Measurements from ENCODE around the gene ZNF783.
"Not testable (repeated sequence)": the region's sequence is repeated elsewhere in the genome, so short reads cannot be mapped to it uniquely, and the experiment has no call there.

Gene ZNF783

GRCh38 chr7:149306854-149307253, 44.9 kb downstream of the ZNF783 start:
- DNase-seq = no peak

- no peak for DNase-seq
Measured at GRCh38 chr7:149307775-149308501, 45.9 kb downstream of the ZNF783 start.

DNA sequence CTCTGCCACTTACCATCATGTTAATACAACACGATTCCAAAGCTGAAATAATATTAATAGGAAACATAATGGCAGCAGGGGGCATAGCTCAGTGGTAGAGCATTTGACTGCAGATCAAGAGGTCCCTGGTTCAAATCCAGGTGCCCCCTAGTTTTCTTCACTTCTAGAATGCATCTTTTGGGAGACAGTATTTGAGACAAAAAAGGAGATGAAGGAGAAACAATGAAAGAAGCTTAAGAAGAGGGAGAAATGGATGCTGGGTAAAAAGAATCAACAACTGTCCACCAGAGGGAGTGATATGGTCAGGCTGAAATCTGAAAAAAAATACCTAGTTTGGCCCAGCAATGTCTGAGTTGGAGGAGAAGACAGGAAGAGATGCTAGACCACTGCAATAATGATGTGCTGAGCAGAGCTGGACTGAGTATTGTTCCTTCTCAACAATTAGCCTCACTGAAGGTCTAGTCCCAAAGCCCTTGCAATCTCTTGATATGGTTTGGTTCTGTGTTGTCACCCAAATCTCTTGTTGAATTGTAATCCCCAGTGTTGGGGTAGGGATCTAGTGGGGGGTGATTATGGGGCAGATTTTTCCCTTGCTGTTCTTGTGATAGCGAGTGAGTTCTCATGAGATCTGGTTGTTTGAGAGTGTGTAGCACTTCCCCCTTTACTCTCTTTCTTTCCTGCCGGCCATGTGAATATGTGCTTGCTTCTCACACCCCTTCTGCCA, 48.3 kb downstream of the ZNF783 start:
- DNase-seq = peak; percentile 41

DNA sequence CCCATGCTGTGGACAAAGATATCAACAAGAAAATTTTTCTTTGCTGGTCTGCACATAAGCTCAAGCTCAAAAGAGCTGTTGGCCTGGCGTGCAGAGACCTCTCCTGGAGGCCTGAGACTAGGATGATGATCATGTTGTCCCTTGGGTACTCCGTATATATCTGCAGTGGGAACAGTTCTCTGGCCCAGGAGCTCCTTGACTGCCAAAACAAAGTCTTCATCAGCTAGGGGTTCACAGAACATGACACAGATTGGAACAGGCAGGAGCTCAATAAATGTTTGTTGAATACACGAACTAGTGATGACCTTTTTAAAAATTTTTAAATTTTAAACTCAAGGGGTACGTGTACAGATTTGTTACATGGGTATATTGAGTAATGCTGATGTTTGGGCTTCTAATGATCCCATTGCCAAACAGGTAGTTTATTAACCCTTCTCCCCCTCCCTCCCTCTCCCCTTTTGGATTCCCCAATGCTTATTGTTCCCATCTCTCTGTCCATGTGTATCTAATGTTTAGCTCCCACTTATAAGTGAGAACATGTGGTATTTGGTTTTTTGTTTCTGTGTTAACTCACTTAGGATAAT, 49.1 kb downstream of the ZNF783 start:
- DNase-seq = no peak

DNA sequence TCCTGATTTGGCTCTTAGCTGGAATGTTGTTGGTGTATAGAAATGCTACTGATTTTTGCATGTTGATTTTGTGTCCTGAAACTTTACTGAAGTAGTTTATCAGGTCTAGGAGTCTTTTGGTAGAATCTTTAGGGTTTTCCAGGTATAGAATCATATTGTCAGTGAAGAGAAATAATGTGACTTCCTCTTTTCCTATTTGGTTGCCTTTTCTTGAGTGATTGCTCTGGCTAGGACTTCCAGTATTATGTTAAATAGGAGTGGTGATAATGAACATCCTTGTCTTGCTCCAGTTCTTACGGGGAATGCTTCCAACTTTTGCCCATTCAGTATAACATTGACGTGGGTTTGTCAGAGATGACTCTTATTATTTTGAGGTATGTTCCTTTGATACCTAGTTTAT, 52.0 kb downstream of the ZNF783 start:
- DNase-seq = no peak

DNA sequence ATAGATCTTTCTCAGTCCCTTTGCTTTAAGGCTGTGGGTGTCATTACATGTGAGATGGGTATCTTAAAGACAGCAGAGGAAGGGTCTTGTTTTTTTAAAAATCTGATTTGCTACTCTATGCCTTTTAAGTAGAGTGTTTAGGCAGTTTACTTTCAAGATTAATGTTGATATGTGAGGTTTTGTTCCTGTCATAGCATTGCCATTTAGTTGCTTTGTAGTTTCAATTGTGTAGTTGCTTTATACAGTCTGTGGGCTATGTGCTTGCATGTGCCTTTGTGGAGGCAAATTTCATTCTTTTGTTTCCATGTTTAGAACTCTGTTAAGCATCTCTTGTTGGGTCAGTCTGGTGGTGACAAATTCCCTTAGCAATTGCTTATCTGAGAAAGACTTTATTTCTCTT, 54.6 kb downstream of the ZNF783 start:
- no peak for DNase-seq

DNA sequence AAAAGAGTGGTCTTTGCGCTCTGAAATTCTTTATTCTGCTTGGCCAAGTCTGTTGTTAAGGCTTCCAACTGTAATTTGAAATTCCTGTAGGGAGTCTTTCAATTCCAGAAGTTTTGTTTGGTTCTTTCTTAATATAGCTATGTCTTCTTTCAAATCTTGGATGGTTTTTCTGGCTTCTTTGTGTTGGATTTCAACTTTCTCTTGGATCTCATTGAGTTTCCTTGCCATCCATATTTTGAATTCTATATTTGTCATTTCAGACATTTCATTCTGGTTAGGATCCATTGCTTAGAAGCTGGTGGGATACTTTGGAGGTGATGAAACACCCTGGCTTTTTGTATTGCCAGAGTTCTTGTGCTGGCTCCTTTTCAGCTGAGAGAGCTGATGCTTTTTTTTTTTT, 55.5 kb downstream of the ZNF783 start:
- no peak for DNase-seq

- no peak for DNase-seq
Measured at GRCh38 chr7:149317986-149318672, 56.1 kb downstream of the ZNF783 start.

GRCh38 chr7:149319376-149319775, 57.4 kb downstream of the ZNF783 start:
- no peak for DNase-seq

DNA sequence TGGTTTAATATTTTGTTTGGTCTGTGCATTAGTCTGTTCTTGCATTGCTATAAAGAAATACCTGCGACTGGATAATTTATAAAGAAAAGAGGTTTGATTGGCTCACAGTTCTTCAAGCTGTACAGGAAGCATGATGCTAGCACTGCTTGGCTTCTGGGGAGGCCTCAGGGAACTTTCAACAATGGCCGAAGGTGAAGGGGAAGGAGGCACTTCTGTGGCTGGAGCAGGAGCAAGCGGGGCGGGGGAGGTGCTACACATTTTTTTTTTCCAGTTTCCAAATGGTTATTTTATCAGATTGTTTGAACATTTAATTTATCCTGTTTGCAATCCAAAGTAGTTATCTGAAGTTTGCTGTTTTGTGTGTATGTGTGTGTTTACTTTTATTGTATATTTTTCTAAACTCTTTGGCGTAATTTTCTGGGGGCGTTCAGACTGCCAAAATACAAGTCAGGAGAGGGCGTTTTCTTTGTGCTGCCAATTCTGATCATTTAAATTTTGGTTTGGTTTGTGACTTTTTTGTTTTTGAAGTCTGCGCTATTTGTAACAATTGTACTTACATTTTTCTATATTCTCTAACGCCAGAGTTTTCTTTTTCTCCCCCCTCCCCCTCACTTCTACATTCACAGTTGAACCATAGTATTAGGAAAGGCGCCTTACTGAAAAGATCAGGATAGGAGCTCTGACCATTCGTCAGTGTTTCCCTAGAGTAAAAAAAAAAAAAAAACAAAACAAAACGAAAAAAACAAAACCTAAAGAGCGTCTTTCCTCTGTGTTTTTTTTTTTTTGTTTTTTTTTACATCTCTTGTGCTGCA, 58.5 kb downstream of the ZNF783 start:
- no peak for DNase-seq

GRCh38 chr7:149321125-149321905, 59.3 kb downstream of the ZNF783 start:
- DNase-seq = not testable (repeated sequence)

- no peak for DNase-seq
Measured at GRCh38 chr7:149321978-149322541, 60.1 kb downstream of the ZNF783 start.

- DNase-seq = no peak
Measured at GRCh38 chr7:149322737-149323136, 60.7 kb downstream of the ZNF783 start.

DNA sequence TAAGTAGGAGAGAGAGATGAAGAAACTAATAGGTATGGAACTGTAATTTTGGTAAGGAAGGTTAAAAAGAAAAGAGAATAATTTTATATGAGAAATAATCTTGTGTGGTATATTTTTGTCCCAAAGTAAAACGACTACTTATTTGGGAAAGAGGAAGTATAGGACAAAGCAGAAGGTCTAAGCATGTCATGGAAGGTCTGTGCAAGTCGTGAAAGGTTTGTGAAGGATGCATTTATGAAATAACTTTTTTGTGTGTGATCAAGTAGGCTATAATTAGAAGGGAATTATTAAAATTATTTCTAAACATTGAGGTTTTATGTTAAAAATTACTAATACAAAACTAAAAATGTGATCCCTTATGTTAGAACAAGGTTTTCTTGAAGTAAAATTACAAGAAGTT, 63.3 kb downstream of the ZNF783 start:
- no peak for DNase-seq

DNA sequence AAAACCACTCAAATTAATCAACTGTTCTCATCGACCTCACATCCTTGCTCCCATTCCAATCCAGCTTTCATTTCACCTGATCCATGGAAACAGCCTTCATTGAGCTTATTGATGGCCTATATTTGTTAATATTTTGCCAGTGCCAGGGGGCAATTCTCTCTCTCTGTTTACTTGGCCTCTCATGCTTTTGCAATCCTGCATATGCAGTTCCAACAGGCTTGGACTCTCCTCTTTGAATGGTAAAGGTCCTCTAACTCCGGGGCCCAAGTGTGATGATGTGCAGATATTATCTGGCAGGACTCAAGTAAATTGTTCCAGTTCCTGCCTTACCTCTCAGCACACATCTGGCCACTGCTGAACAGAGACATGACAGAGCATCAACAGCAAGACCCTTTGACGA, 67.3 kb downstream of the ZNF783 start:
- DNase-seq = no peak

- no peak for DNase-seq
Measured at GRCh38 chr7:149329766-149330334, 67.9 kb downstream of the ZNF783 start.

DNA sequence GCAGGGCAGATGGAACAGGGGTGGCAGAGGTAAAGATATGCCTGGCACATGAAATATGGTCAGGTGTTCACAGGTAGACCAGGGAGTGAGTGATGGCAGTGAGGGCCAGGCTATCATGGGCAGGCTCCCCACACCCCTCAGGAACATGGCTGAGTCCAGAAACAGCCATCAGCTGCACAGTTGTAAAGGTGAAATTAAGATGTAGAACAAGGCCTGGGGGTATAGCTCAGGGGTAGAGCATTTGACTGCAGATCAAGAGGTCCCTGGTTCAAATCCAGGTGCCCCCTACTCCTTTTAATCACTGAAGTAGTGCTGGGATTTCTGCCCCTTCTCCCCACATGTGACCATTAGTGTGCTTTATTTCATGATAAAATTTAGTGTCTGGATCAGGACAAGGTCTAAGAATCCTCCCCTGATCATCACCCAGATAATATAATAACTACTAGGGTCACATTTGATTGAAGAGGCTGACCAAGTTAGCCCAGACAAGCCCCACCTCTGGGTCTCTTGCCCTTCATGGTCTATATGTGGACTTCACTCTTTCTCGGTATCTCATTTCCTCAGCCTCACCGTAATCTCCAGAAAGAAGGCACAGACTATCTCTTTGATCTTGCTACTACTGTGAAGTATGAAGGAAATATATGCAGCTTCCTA, 69.0 kb downstream of the ZNF783 start:
- DNase-seq = no peak

GRCh38 chr7:149332602-149333320, 70.8 kb downstream of the ZNF783 start:
- DNase-seq = not testable (repeated sequence)

- DNase-seq = no peak
Measured at GRCh38 chr7:149333321-149333717, 71.3 kb downstream of the ZNF783 start.

DNA sequence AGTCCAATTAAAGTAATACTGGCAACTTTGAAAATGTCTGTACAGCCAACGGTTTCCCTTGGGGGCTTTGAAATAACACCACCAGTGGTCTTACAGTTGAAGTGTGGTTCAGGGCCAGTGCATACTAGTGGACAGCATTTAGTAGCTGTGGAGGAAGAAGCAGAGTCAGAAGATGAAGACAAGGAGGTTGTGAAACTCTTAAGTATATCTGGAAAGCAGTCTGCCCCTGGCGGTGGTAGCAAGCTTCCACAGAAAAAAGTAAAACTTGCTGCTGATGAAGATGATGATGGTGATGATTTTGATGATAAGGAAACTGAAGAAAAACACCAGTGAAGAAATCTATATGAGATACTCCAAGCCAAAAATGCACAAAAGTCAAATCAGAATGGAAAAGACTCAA, 72.2 kb downstream of the ZNF783 start:
- no peak for DNase-seq
